ENCODE measurements around the gene TPO. TPM values are rescaled to one million over a fixed set of nuclear protein-coding genes. Genes with fewer than 3 reads are reported as not detected.

TPO gene
- total and polyA plus RNA-seq, 8 donors: 0.19 to 8.2 (median 0.49) TPM; not detected in 1

DNA sequence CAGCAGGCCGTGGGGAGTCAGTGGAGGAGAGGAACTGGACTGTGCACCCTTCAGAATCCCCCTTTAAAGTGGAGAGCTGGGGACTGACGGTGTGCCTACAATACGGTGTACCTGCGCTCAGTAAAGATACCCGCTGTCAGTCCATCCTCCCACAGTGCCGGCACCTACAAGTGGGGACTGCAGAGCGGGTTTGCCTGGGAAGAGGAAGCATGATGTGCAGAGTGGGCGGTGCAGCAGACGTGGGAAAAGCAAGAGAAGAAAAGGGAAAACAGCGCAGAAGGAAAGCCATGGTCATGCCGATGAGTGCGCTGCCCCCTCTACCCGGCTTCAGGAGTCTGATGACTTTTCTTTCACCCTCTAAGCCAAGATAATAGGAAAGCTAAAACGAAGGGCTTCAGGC, 148.0 kb downstream of the TPO start:
- no peaks in the 10 kb centered on the region for H3K9me3 ChIP-seq
- no peak for FAIRE-seq
- intact Hi-C loops (cut with DNase I): no loop called here

DNA sequence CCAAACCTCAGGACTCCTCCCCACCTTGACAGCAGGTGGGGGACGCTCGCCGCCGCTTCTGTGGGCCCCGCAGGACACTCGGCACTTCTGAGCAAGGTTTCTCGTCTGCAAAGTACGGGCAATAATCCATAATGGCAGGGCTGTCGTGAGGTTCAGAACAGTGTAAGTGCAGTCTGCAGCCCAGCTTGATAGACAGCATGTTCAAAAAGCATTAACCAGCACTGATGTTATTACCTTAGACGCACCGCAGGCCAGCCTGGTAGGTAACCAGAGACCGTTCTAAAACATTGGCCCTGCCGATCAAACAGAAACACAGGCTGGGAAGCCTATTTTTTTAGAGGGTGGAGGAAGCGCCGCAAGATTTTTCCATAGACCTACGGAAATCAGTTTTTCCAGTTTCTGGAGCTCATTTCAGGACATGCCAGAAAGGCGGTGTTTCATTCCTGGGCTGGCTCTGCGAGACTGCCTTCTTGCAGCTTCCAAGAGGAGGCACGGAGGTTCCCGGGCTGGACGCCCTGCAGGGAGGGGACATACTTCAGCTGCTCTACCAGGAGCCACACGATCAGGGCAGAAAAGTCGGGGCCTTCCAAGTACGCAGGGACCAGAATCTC, 148.7 kb downstream of the TPO start:
- ATAC-seq: no peak
- Histone ChIP-seq H3K4me1 (no peaks in the 10 kb centered on the region), H3K36me3 (no peaks in the 10 kb centered on the region), H3K27me3 (no peaks in the 10 kb centered on the region), H3K9me3 (no peaks in the 10 kb centered on the region), H3K27ac (no peak overlapping the region), H3K4me3 (no peak overlapping the region)
- intact Hi-C loops (cut with DNase I): no loop called here
- TF ChIP-seq CTCF (IDR thresholded peaks at IDR 0.05): no peak
- DNase-seq: peak in 1 of 6 donors; percentile 29
- no peak for FAIRE-seq
- 57 to 64% methylated on average over 24 of the region's 24 CpGs for whole genome bisulfite sequencing, 2 donors

More for the DNA sequence above, 148.0 kb downstream of the TPO start:
- DNase-seq (no peak), ATAC-seq (no peak)
- no peak overlapping the region for H3K27ac ChIP-seq
- no peak overlapping the region for H3K4me3 ChIP-seq
- TF ChIP-seq CTCF (IDR thresholded peaks at IDR 0.05): no peak
- no peaks in the 10 kb centered on the region for H3K4me1 ChIP-seq
- no peaks in the 10 kb centered on the region for H3K27me3 ChIP-seq
- H3K36me3 ChIP-seq: no peaks in the 10 kb centered on the region
- 58 to 61% methylated on average over 14 of the region's 14 CpGs for WGBS, 2 donors

GRCh38 chr2:1563084-1563857, 150.0 kb downstream of the TPO start:
- no peaks in the 10 kb centered on the region for H3K36me3 ChIP-seq
- peak in 2 of 6 donors; percentile 31 to 40 for DNase-seq
- no peak for TF ChIP-seq CTCF (IDR thresholded peaks at IDR 0.05)
- no peak for ATAC-seq
- no peaks in the 10 kb centered on the region for H3K4me1 ChIP-seq
- H3K27ac ChIP-seq: no peak overlapping the region
- no peaks in the 10 kb centered on the region for H3K27me3 ChIP-seq
- H3K4me3 ChIP-seq: no peak overlapping the region
- WGBS, 2 donors: 62 to 74% methylated on average over 32 of the region's 32 CpGs
- H3K9me3 ChIP-seq: no peaks in the 10 kb centered on the region
- FAIRE-seq: no peak
- intact Hi-C loops (cut with DNase I): no loop called here

DNA sequence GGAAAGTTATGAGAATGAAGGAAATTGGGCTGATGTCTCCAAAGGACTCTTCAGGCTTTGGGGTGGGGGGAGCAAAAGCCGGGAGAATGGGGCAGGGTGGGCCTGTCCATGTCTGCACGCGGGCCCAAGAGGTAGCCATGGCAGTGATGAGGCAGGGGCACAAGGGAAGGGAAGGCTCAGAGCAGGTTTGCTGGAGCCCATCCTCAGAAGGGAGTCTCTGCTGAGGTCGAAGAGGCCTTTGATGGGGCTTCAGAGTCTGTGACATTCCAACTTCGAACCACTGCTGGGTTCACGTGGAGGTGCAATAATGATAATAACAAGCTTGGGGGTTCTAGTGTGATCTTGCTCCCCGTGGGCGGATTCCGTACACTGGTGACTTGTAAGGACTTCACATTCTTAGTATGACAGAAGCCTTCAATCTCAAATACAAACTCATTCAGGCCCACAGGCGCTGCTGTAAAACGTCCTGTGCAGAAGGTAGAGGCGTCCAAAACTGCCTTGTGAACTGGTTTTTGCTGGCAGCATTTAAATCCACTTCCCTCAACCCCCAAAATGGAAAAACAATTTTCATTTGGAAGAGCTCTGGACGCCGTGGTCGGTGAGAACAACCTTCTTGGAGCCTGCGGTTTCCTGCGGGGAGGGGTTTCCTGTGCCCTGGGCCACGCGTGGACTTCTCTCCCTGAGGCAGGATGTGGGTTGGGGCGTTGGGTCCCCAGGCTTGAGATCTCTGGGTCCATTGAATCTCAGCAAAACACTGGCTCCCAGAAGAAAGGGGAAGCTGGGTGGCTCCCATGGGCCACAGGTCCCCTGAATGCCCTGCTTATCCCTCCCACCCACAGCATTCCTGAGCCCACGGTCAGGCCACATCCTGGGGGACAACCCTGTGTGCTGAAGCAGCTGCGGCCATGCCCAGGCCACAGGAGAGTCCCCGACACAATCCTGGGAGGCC, 151.0 kb downstream of the TPO start:
- Histone ChIP-seq H3K4me1 (no peaks in the 10 kb centered on the region), H3K36me3 (no peaks in the 10 kb centered on the region), H3K4me3 (no peak overlapping the region), H3K27ac (no peak overlapping the region), H3K27me3 (no peaks in the 10 kb centered on the region), H3K9me3 (no peaks in the 10 kb centered on the region)
- no peak for FAIRE-seq
- intact Hi-C loops (cut with DNase I): no loop called here
- peak in 1 of 6 donors; percentile 41 for DNase-seq
- WGBS, 2 donors: 72 to 80% methylated on average over 23 of the region's 23 CpGs
- ATAC-seq: no peak
- no peak for TF ChIP-seq CTCF (IDR thresholded peaks at IDR 0.05)

All from pancreas (tissue), 10 donors.